WI38 (cell line): ENCODE results near the gene AMT.

Experiments used
- H3K4me3 ChIP-seq: 2 replicates; pipeline ENCODE4 v1.5.1; 2011; ENCODE audit warnings: low read depth, mild to moderate bottlenecking, control low read depth, low read length
- CTCF ChIP-seq: IDR thresholded peaks from 2 replicates; pipeline ENCODE4 v1.5.1; 2012; ENCODE audit warnings: low read depth, mild to moderate bottlenecking, control low read depth, low read length

Gene AMT

DNA sequence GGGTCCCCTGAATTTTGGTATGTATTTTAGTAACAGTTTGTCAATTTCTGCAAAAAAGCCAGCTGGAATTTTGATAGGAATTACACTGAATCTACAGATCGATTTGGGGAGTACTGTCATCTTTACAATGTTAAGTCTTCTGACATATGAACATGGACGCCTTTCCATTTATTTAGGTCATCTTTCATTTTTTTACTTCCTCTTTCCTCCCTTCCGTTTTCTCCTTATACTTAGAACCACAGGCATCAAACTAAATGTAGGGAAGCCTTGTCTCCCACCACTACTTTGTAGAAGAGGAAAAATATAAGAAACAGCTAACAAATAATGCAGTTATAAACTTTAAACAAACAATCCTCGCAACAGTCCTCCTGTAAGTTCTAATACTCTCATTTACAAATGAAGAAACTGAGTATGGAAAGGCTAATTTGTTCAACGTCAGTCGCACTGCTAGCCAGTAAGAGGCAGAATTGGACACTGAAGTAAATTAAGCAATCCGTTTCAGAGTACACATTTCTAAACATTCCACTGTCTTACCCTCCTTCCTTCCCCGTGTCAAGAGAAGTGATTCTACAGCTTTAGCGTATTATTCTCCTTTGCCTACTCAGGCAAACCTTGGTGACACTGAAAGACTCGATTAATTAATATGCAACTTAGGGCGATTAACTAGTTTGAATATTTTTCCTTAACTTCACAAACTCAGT lies 36.1 kb downstream of the AMT start:
- TF ChIP-seq CTCF: no peak
- H3K4me3 ChIP-seq: no peak overlapping the region

DNA sequence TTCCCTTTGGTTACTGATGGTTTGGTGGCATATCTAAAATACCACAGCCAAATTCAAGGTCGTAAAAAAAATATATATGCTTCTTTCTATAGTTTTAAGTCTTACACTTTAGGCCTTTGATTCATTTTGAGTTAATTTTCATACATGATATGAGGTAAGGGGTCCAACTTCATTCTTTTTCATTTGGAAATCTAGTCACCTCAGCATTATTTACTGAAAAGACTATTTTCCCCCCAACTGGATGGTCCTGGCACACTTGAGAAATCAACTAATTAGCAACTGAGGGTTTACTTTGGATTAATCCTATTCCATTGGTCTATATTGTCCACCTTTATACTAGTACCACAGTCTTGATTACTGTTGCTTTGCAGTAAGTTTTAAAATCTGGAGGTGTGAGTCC lies 36.7 kb downstream of the AMT start:
- H3K4me3 ChIP-seq: no peak overlapping the region
- TF ChIP-seq CTCF: no peak

DNA sequence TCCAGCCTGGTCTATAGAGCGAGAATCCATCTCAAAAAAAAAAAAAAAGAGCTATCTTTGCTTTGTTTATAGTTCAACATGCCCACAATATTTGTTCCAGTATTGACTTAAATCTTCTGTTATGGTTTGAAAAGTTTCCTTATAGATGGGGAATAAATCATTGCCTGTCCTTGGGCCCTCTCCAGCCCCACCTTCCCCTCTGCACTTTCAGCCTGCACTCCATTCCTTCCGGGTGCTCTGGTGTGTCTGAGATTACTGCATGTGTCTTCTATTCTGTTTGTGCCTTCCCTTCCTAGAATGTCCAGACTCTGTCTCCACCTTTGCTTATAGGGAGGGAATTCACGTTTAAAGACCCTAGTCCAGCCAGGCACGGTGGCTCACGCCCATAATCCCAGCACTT lies 38.9 kb downstream of the AMT start:
- H3K4me3 ChIP-seq: no peak overlapping the region
- no peak for TF ChIP-seq CTCF

DNA sequence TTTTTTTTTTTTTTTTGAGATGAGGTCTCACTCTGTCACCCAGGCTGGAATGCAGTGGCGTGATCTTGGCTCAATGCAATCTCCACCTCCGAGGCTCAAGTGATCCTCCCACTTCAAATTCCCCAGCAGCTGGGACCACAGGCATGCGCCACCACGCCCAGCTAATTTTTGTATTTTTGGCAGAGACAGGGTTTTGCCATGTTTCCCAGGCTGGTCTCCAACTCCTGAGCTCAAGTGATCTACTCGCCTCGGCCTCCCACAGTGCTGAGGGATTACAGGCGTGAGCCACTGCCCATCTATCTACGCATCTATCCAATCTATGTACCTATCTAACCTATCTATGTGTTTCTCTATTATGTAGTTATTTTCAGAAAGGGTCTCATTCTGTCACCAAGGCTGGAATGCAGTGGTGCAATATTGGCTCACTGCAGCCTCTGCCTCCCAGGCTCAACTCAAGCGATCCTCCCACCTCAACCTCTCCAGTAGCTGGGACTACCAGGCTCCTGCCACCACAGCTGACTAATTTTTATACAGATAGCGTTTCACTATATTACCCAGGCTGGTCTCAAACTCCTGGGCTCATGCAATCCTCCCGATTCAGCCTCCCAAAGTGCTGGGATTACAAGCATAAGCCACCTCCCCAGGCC lies 43.9 kb downstream of the AMT start:
- TF ChIP-seq CTCF: no peak
- H3K4me3 ChIP-seq: no peak overlapping the region

DNA sequence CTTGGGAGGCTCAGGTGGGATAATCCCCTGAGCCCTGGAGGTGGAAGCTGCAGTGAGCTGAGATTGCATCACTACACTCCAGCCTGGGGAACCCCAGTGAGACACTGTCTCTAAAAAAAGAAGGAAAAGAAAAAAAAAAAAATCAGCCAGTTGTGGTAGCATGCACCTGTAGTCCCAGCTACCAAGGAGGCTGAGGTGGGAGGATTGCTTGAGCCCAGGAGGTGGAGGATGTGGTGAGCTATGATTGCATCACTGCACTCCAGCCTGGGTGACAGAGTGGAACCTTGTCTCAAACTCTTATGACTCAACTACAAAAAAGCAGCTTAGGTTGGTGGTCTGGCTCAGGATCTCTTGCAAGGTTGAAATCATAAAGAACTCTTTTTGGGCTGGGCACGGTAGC lies 44.8 kb downstream of the AMT start:
- H3K4me3 ChIP-seq: no peak overlapping the region
- TF ChIP-seq CTCF: no peak

- no peak overlapping the region for H3K4me3 ChIP-seq
- TF ChIP-seq CTCF: no peak
Measured at GRCh38 chr3:49371946-49372345, 50.3 kb downstream of the AMT start.

DNA sequence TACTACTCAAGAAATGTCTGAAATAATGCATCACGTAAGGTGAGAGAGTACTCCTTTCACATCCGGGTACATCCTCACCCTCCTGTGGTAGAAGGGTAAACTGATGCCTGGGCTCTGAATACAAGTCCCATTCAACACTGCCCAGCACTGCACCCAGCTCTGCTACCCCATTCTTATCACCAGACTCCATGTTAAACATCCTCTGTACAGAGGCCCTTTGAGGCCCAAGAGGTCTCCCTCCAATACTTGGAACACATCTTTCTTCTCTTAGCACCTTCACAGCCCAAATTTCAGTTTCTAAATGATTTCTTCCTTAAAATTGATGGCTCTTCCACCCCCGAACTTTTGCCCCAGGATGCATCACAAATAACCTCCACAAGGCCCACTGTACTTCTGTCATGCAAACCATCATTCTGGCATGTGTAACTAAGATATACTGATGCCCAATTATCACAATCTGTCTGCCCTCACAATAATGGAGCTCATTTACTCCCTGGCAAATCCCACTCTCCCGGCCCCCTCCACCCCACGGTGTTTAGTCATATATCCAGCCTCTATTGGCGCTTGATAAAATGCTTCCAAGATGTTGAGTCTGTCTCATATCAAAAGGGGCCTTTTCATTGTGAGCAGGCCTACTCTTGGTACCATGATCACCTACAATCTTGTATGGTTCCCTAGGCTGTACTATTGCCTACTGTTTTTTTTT lies 51.5 kb downstream of the AMT start:
- no peak overlapping the region for H3K4me3 ChIP-seq
- TF ChIP-seq CTCF: no peak
